Esophagus muscularis mucosa (tissue), 4 donors: ENCODE data around the gene TEAD2.

Experiments used
- CTCF ChIP-seq, 3 experiments: fragments of 200-600 bp in 2 of 3; fragments of 450-650 bp in 1 of 3; sonication (generic) in 2 of 3; IDR thresholded peaks; one replicate each; pipeline ENCODE4 v1.5.1; 2017 to 2019; ENCODE audit warnings: antibody characterized with exemption in 3 of 3, mild to moderate bottlenecking in 2 of 3, moderate library complexity in 1 of 3
- EP300 ChIP-seq: sonication (generic); formaldehyde crosslinking; IDR thresholded peaks from one replicate; pipeline ENCODE4 v1.6.1; 2017; ENCODE audit warnings: antibody characterized with exemption
- POLR2A ChIP-seq: fragments of 450-650 bp; IDR thresholded peaks from one replicate; pipeline ENCODE4 v1.6.1; 2017; ENCODE audit warnings: antibody characterized with exemption, moderate library complexity, mild to moderate bottlenecking, low read depth
- POLR2AphosphoS5 ChIP-seq, 2 donors: sonication (generic); formaldehyde crosslinking; IDR thresholded peaks; one replicate each; pipeline ENCODE4 v1.6.1; 2017; ENCODE audit warnings: antibody characterized with exemption in 2 of 2

DNA sequence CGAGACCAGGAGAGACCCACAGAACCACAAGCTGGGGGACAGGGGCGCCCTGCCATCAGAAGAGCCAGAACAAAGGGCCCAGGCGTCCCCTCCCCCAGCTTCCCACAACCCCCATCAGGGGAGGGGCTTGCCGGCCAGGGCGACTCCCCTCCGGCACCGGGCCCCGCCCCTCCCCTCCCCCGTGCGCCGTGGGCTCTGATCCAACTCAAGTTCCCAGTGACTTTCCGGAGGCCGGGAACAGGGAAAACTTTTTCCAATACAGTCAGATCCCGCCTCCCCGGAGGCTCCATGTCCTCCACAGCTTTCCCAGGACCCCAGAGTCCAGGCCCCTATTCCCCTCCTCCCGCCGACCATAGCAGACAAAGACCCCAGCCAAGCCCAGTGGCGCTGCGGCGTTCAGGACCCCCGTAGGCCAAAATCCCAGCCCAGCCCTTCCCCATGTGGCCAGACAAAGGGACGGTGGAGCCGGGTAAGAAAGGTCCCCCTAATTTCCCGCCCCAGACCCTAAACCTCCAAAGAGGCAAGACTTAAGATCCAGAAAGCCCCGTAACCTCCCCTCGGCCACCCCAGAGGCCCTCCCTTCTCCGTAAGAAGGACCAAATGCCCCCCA lies 673 bp downstream of the TEAD2 start:
- TF ChIP-seq POLR2AphosphoS5 (IDR thresholded peaks at IDR 0.05), result peak; percentile 71 to 74
- TF ChIP-seq CTCF (IDR thresholded peaks at IDR 0.05), result peak in 1 of 3 experiments; percentile 18
- TF ChIP-seq POLR2A, result no peak
- no peak for TF ChIP-seq EP300
